SK-N-SH treated with all-trans-retinoic acid at 6 μM for 48 hours (cell line): ENCODE measurements around the gene FNIP2.

ENCODE experiments used
- ARNTL ChIP-seq: fragments of 450-650 bp; formaldehyde crosslinking; IDR thresholded peaks from 2 replicates; pipeline ENCODE4 v1.5.0; 2020; ENCODE audit warnings: low read depth, mild to moderate bottlenecking, moderate library complexity, borderline replicate concordance
- PATZ1 ChIP-seq: fragments of 250-450 bp; sonication (Bioruptor Pico); IDR thresholded peaks from 2 replicates; pipeline ENCODE4 v1.8.0; 2020; ENCODE audit warnings: mild to moderate bottlenecking, moderate library complexity, borderline replicate concordance
- RARB ChIP-seq: fragments of 250-450 bp; sonication (Bioruptor Pico); IDR thresholded peaks from 2 replicates; pipeline ENCODE4 v1.8.0; 2021; ENCODE audit warnings: mild to moderate bottlenecking, moderate library complexity
- SNAI2 ChIP-seq: fragments of 250-450 bp; sonication (Bioruptor Pico); IDR thresholded peaks from 2 replicates; pipeline ENCODE4 v1.5.0; 2020; ENCODE audit warnings: mild to moderate bottlenecking, moderate library complexity
- TF ChIP-seq, protein P1 (sequence below): fragments of 250-450 bp; sonication (Bioruptor Pico); IDR thresholded peaks from 2 replicates; pipeline ENCODE4 v1.5.1; 2020; ENCODE audit warnings: low read depth, mild to moderate bottlenecking, moderate library complexity

GRCh38 chr4:158809611-158810486, 41.0 kb downstream of the FNIP2 start:
- TF ChIP-seq PATZ1, result no peak
- TF ChIP-seq RARB (CRISPR knock-in tag), result no peak
- TF ChIP-seq SNAI2 (CRISPR knock-in tag), result no peak
- TF ChIP-seq, protein P1, sequence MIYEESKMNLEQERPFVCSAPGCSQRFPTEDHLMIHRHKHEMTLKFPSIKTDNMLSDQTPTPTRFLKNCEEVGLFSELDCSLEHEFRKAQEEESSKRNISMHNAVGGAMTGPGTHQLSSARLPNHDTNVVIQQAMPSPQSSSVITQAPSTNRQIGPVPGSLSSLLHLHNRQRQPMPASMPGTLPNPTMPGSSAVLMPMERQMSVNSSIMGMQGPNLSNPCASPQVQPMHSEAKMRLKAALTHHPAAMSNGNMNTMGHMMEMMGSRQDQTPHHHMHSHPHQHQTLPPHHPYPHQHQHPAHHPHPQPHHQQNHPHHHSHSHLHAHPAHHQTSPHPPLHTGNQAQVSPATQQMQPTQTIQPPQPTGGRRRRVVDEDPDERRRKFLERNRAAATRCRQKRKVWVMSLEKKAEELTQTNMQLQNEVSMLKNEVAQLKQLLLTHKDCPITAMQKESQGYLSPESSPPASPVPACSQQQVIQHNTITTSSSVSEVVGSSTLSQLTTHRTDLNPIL (CRISPR knock-in tag), result no peak
- TF ChIP-seq ARNTL (CRISPR knock-in tag), result no peak
